ENCODE data around the gene CCDC54.

Gene CCDC54

DNA sequence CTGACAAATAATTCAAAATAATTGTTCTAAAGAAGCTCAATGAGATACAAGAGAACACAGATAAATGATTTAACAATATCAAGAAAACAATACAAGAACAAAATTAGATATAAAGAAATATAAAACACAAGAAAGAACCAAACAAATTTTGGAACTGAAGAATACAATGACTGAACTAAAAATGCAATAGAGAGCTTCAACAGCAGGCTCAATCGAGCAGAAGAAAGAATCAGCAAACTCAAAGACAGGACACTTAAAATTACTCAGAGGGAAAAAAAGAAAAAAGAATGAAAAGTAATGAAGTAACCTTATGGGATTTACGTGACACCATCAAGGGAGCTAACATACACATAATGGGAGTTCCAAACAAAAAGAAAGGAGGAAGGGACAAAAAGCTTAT, 32.1 kb downstream of the CCDC54 start:
- H3K4me3 ChIP-seq (ENCODE audit: low read depth in 1 of 2, low read length in 2 of 2), result no peak overlapping the region

DNA sequence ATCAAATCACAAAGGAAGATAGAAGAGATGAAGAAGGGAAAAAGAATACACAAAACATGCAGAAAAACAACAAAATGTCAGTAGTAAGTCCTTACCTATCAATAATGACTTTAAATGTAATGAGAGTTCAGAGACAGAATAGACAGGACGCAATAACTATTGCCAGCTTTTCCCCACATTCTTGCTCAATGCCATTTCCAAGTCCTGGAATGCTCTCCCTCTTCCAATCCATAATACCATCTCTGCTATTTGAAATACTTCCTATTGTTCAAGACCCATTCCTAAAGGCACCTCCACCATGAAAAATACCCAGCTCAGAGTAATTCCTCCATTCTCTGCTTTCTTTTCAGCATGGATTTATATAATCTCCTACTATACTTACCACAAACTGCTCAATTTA, 33.4 kb downstream of the CCDC54 start:
- Histone ChIP-seq H3K79me2 (ENCODE audit: insufficient read depth, low read length) (no peaks in the 10 kb centered on the region), H2AFZ (ENCODE audit: low read depth, low read length) (no peak overlapping the region), H3K27ac (ENCODE audit: low read length) (no peak overlapping the region), H3K36me3 (ENCODE audit: insufficient read depth, low read length) (no peaks in the 10 kb centered on the region), H3K4me2 (ENCODE audit: insufficient read depth, low read length) (no peak overlapping the region), H3K9me3 (ENCODE audit: insufficient read depth, low read length, severe bottlenecking) (peaks cover 7% of the 10 kb centered on the region), H3K4me1 (ENCODE audit: insufficient read depth, low read length) (peaks cover 14% of the 10 kb centered on the region), H3K9ac (ENCODE audit: low read depth, low read length) (no peak overlapping the region), H3K4me3 (ENCODE audit: low read depth in 1 of 2, low read length in 2 of 2) (no peak overlapping the region), H3K27me3 (ENCODE audit: insufficient read depth, low read length, poor library complexity) (no peaks in the 10 kb centered on the region), H4K20me1 (ENCODE audit: insufficient read depth, low read length) (no peaks in the 10 kb centered on the region)
- ATAC-seq (ENCODE audit: insufficient read depth, low read depth) (no peak), DNase-seq (no peak)
- TF ChIP-seq, protein P1, sequence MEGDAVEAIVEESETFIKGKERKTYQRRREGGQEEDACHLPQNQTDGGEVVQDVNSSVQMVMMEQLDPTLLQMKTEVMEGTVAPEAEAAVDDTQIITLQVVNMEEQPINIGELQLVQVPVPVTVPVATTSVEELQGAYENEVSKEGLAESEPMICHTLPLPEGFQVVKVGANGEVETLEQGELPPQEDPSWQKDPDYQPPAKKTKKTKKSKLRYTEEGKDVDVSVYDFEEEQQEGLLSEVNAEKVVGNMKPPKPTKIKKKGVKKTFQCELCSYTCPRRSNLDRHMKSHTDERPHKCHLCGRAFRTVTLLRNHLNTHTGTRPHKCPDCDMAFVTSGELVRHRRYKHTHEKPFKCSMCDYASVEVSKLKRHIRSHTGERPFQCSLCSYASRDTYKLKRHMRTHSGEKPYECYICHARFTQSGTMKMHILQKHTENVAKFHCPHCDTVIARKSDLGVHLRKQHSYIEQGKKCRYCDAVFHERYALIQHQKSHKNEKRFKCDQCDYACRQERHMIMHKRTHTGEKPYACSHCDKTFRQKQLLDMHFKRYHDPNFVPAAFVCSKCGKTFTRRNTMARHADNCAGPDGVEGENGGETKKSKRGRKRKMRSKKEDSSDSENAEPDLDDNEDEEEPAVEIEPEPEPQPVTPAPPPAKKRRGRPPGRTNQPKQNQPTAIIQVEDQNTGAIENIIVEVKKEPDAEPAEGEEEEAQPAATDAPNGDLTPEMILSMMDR (IDR thresholded peaks at IDR 0.05; ENCODE audit: borderline replicate concordance, extremely low read depth, low read length, poor library complexity, severe bottlenecking), result no peak
- TF ChIP-seq EZH2 (IDR thresholded peaks at IDR 0.05; ENCODE audit: borderline replicate concordance, low read depth, low read length, severe bottlenecking), result no peak

More for the DNA sequence above, 32.1 kb downstream of the CCDC54 start:
- no peak for DNase-seq
- Histone ChIP-seq H3K27me3 (ENCODE audit: insufficient read depth, low read length, poor library complexity) (no peaks in the 10 kb centered on the region), H3K36me3 (ENCODE audit: insufficient read depth, low read length) (no peaks in the 10 kb centered on the region), H3K4me2 (ENCODE audit: insufficient read depth, low read length) (no peak overlapping the region), H3K79me2 (ENCODE audit: insufficient read depth, low read length) (no peaks in the 10 kb centered on the region), H3K27ac (ENCODE audit: low read length) (no peak overlapping the region), H3K4me1 (ENCODE audit: insufficient read depth, low read length) (peaks cover 7% of the 10 kb centered on the region), H3K9ac (ENCODE audit: low read depth, low read length) (no peak overlapping the region), H2AFZ (ENCODE audit: low read depth, low read length) (no peak overlapping the region), H4K20me1 (ENCODE audit: insufficient read depth, low read length) (no peaks in the 10 kb centered on the region), H3K9me3 (ENCODE audit: insufficient read depth, low read length, severe bottlenecking) (peaks cover 7% of the 10 kb centered on the region)
- TF ChIP-seq, protein P1 (IDR thresholded peaks at IDR 0.05; ENCODE audit: borderline replicate concordance, extremely low read depth, low read length, poor library complexity, severe bottlenecking), result no peak
- TF ChIP-seq EZH2 (IDR thresholded peaks at IDR 0.05; ENCODE audit: borderline replicate concordance, low read depth, low read length, severe bottlenecking), result no peak
- no peak for ATAC-seq (ENCODE audit: insufficient read depth, low read depth)

DNA sequence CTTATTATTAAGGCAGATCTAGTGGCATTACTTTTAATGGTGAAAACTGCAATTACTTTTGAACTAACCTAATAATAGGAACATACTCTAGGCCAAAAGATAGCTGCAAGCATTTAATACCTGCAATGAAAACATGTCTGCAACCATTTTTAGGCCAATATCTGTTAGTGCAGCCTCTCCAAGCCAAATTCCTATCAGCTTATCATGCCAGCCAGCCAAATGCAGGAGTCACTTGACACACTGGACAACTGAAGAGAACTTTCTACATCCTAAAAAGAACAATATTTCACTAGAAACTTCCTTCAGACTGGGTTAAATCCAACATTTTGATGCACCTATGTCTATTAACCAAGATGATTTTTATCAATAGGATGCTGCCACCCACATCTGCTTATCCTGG, 33.8 kb downstream of the CCDC54 start:
- no peak overlapping the region for H3K27ac ChIP-seq (ENCODE audit: low read length)
- ATAC-seq (ENCODE audit: insufficient read depth, low read depth), result no peak
- TF ChIP-seq, protein P1 (IDR thresholded peaks at IDR 0.05; ENCODE audit: borderline replicate concordance, extremely low read depth, low read length, poor library complexity, severe bottlenecking), result no peak
- TF ChIP-seq EZH2 (IDR thresholded peaks at IDR 0.05; ENCODE audit: borderline replicate concordance, low read depth, low read length, severe bottlenecking), result no peak

DNA sequence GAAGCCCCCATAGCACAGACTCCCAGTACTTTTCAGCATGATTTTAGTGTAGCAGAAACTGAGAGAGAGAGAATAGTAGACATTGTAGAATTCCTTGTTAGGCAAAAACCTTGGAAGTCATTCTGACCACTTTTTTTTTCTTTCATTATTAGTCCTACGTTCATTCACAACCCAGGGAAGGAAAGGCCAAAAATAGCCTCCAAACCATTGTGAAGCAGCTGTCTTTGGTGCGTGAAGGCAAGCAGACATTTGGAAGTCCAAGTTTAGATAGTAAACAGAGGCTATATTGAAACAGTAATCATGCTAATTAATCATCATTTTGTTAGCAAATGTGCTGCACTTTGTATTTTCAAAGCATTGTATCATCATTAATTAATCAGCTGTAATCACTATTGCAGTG, 34.5 kb downstream of the CCDC54 start:
- H3K9ac ChIP-seq (ENCODE audit: low read depth, low read length), result no peak overlapping the region
- H3K27me3 ChIP-seq (ENCODE audit: insufficient read depth, low read length, poor library complexity), result no peaks in the 10 kb centered on the region
- H3K79me2 ChIP-seq (ENCODE audit: insufficient read depth, low read length), result no peaks in the 10 kb centered on the region
- H3K9me3 ChIP-seq (ENCODE audit: insufficient read depth, low read length, severe bottlenecking), result peaks cover 7% of the 10 kb centered on the region
- H3K4me3 ChIP-seq (ENCODE audit: low read depth in 1 of 2, low read length in 2 of 2), result no peak overlapping the region
- DNase-seq (no peak), ATAC-seq (ENCODE audit: insufficient read depth, low read depth) (no peak)
- no peaks in the 10 kb centered on the region for H3K36me3 ChIP-seq (ENCODE audit: insufficient read depth, low read length)
- no peaks in the 10 kb centered on the region for H4K20me1 ChIP-seq (ENCODE audit: insufficient read depth, low read length)
- H3K4me2 ChIP-seq (ENCODE audit: insufficient read depth, low read length), result no peak overlapping the region
- TF ChIP-seq, protein P1 (IDR thresholded peaks at IDR 0.05; ENCODE audit: borderline replicate concordance, extremely low read depth, low read length, poor library complexity, severe bottlenecking), result no peak
- no peak for TF ChIP-seq EZH2 (IDR thresholded peaks at IDR 0.05; ENCODE audit: borderline replicate concordance, low read depth, low read length, severe bottlenecking)
- H3K4me1 ChIP-seq (ENCODE audit: insufficient read depth, low read length), result peaks cover 14% of the 10 kb centered on the region
- H3K27ac ChIP-seq (ENCODE audit: low read length), result no peak overlapping the region
- no peak overlapping the region for H2AFZ ChIP-seq (ENCODE audit: low read depth, low read length)

More for the DNA sequence above, 33.8 kb downstream of the CCDC54 start:
- Histone ChIP-seq H3K9me3 (ENCODE audit: insufficient read depth, low read length, severe bottlenecking) (peaks cover 7% of the 10 kb centered on the region), H4K20me1 (ENCODE audit: insufficient read depth, low read length) (no peaks in the 10 kb centered on the region), H3K36me3 (ENCODE audit: insufficient read depth, low read length) (no peaks in the 10 kb centered on the region), H2AFZ (ENCODE audit: low read depth, low read length) (no peak overlapping the region), H3K9ac (ENCODE audit: low read depth, low read length) (no peak overlapping the region), H3K79me2 (ENCODE audit: insufficient read depth, low read length) (no peaks in the 10 kb centered on the region), H3K4me1 (ENCODE audit: insufficient read depth, low read length) (peaks cover 14% of the 10 kb centered on the region), H3K27me3 (ENCODE audit: insufficient read depth, low read length, poor library complexity) (no peaks in the 10 kb centered on the region), H3K4me3 (ENCODE audit: low read depth in 1 of 2, low read length in 2 of 2) (no peak overlapping the region), H3K4me2 (ENCODE audit: insufficient read depth, low read length) (no peak overlapping the region)
- DNase-seq, result no peak

All from DND-41 (cell line).